DND-41 (cell line): ENCODE data around the gene PSMB1.

Source experiments
- ATAC-seq: fragments of 200-7000 bp; cut with Tn5 transposase; 3 replicates; pipeline ENCODE4 v1.9.1; 2021; ENCODE audit warnings: low read depth; ENCODE audit not compliant: insufficient read depth
- DNase-seq: peaks from one replicate; pipeline ENCODE4 v3.0.0-alpha.2; 2020
- H2AFZ ChIP-seq: 2 replicates; pipeline ENCODE4 v1.6.0; 2012; ENCODE audit warnings: low read depth, low read length
- H3K27ac ChIP-seq: 2 replicates; pipeline ENCODE4 v1.5.1; 2012; ENCODE audit warnings: low read length, inconsistent platforms
- H3K27me3 ChIP-seq: fragments of 200-600 bp; sonication (generic); 2 replicates; pipeline ENCODE4 v1.6.0; 2012; ENCODE audit warnings: low read length, mild to moderate bottlenecking, inconsistent platforms; ENCODE audit not compliant: insufficient read depth, poor library complexity
- H3K36me3 ChIP-seq: 2 replicates; pipeline ENCODE4 v1.5.1; 2012; ENCODE audit warnings: low read length, inconsistent platforms; ENCODE audit not compliant: insufficient read depth
- H3K4me1 ChIP-seq: 2 replicates; pipeline ENCODE4 v1.5.1; 2012; ENCODE audit warnings: mild to moderate bottlenecking, low read length; ENCODE audit not compliant: insufficient read depth
- H3K4me2 ChIP-seq: 2 replicates; pipeline ENCODE4 v1.6.0; 2012; ENCODE audit warnings: mild to moderate bottlenecking, moderate library complexity, low read length, inconsistent platforms; ENCODE audit not compliant: insufficient read depth
- H3K4me3 ChIP-seq, 2 experiments: fragments of 200-600 bp in 1 of 2; shearing (Covaris generic) in 1 of 2; 2 replicates each; pipeline ENCODE4 v1.5.1; 2012 to 2016; ENCODE audit warnings: inconsistent platforms in 2 of 2, low read length in 2 of 2, mild to moderate bottlenecking in 2 of 2, low read depth in 1 of 2, moderate library complexity in 1 of 2
- H3K79me2 ChIP-seq: 2 replicates; pipeline ENCODE4 v1.6.0; 2012; ENCODE audit warnings: low read length, inconsistent platforms; ENCODE audit not compliant: insufficient read depth
- H3K9ac ChIP-seq: 2 replicates; pipeline ENCODE4 v1.6.0; 2012; ENCODE audit warnings: low read depth, mild to moderate bottlenecking, inconsistent platforms, low read length, moderate library complexity
- H3K9me3 ChIP-seq: 2 replicates; pipeline ENCODE4 v1.5.1; 2012; ENCODE audit warnings: low read length, moderate library complexity, mild to moderate bottlenecking, inconsistent platforms; ENCODE audit not compliant: insufficient read depth, severe bottlenecking
- H4K20me1 ChIP-seq: 2 replicates; pipeline ENCODE4 v1.6.0; 2012; ENCODE audit warnings: low read length; ENCODE audit not compliant: insufficient read depth
- CTCF ChIP-seq: IDR thresholded peaks from 2 replicates; pipeline ENCODE4 v1.5.1; 2012; ENCODE audit warnings: borderline replicate concordance, low read length, moderate library complexity, mild to moderate bottlenecking; ENCODE audit not compliant: poor library complexity, severe bottlenecking; ENCODE audit errors: extremely low read depth
- EZH2 ChIP-seq: IDR thresholded peaks from 3 replicates; pipeline ENCODE4 v1.6.1; 2012; ENCODE audit warnings: borderline replicate concordance, low read depth, mild to moderate bottlenecking, moderate library complexity, low read length, inconsistent platforms; ENCODE audit not compliant: severe bottlenecking

PSMB1 gene

GRCh38 chr6:170545405-170545804 lies 7.7 kb downstream of the PSMB1 start:
- H3K9me3 ChIP-seq, result no peaks in the 10 kb centered on the region
- TF ChIP-seq EZH2 (no peak), CTCF (no peak)
- peaks cover 73% of the 10 kb centered on the region for H4K20me1 ChIP-seq
- H2AFZ ChIP-seq, result no peak overlapping the region
- no peak overlapping the region for H3K4me3 ChIP-seq
- no peak overlapping the region for H3K4me2 ChIP-seq
- ATAC-seq (no peak), DNase-seq (no peak)
- H3K9ac ChIP-seq, result no peak overlapping the region
- H3K4me1 ChIP-seq, result peaks cover 13% of the 10 kb centered on the region
- H3K27ac ChIP-seq, result no peak overlapping the region
- peaks cover 94% of the 10 kb centered on the region for H3K79me2 ChIP-seq
- H3K36me3 ChIP-seq, result peaks cover 99% of the 10 kb centered on the region
- H3K27me3 ChIP-seq, result no peaks in the 10 kb centered on the region

GRCh38 chr6:170542031-170542719 lies 10.9 kb downstream of the PSMB1 start:
- Histone ChIP-seq H4K20me1 (peaks cover 58% of the 10 kb centered on the region), H3K9ac (no peak overlapping the region), H3K27ac (no peak overlapping the region), H3K36me3 (peaks cover 99% of the 10 kb centered on the region), H3K79me2 (peaks cover 79% of the 10 kb centered on the region), H3K27me3 (no peaks in the 10 kb centered on the region), H3K4me2 (no peak overlapping the region), H2AFZ (no peak overlapping the region), H3K4me1 (no peaks in the 10 kb centered on the region), H3K9me3 (no peaks in the 10 kb centered on the region), H3K4me3 (no peak overlapping the region)
- DNase-seq (no peak), ATAC-seq (no peak)
- TF ChIP-seq CTCF (no peak), EZH2 (no peak)

- peaks cover 47% of the 10 kb centered on the region for H4K20me1 ChIP-seq
- no peaks in the 10 kb centered on the region for H3K9me3 ChIP-seq
- H3K9ac ChIP-seq, result no peak overlapping the region
- TF ChIP-seq EZH2 (no peak), CTCF (no peak)
- ATAC-seq (no peak), DNase-seq (no peak)
- H3K4me2 ChIP-seq, result no peak overlapping the region
- no peak overlapping the region for H3K27ac ChIP-seq
- H2AFZ ChIP-seq, result no peak overlapping the region
- no peaks in the 10 kb centered on the region for H3K27me3 ChIP-seq
- peaks cover 92% of the 10 kb centered on the region for H3K36me3 ChIP-seq
- no peak overlapping the region for H3K4me3 ChIP-seq
- peaks cover 35% of the 10 kb centered on the region for H3K79me2 ChIP-seq
- no peaks in the 10 kb centered on the region for H3K4me1 ChIP-seq
Observed at GRCh38 chr6:170537329-170537728, 15.8 kb downstream of the PSMB1 start.

- Histone ChIP-seq H3K4me3 (no peak overlapping the region), H3K27ac (no peak overlapping the region), H3K4me1 (no peaks in the 10 kb centered on the region), H3K27me3 (no peaks in the 10 kb centered on the region), H2AFZ (no peak overlapping the region), H3K9ac (no peak overlapping the region), H3K4me2 (no peak overlapping the region), H3K79me2 (peaks cover 29% of the 10 kb centered on the region), H3K36me3 (peaks cover 85% of the 10 kb centered on the region), H3K9me3 (no peaks in the 10 kb centered on the region), H4K20me1 (peaks cover 41% of the 10 kb centered on the region)
- no peak for DNase-seq
- no peak for TF ChIP-seq EZH2
- no peak for TF ChIP-seq CTCF
- no peak for ATAC-seq
Observed at GRCh38 chr6:170536671-170537070, 16.4 kb downstream of the PSMB1 start.
